COR-L47 (cell line): ENCODE results near the gene USB1.
A peak's percentile ranks its signal among the peaks of the same experiment; 100 is the strongest.

ENCODE experiments used
- DNase-seq: peaks from one replicate; lab custom pipeline; 2025; lab: John Stamatoyannopoulos, UW

Gene USB1

DNA sequence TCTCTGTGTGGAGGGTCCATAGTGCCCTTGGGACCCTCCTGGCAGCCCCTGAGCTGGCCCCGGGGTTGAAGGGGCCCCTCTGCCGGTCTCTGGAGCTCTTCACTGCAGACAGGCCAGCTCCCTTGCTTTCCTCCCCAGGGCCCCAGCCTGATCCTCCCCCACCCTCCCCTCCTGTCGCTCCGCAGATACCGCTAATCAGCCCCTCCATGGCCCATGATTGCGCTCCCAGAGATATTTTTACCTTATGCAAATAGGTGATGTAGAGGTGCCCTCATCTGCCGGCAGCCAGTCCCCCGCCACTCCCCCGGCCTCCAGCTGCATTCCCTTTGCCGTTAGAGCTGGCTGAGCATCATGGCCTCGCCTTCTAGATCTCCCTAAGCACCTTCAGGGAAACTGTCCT lies 33.6 kb downstream of the USB1 start:
- no peak for DNase-seq

- peak; percentile 28 for DNase-seq
These were observed 34.4 kb downstream of the USB1 start for GRCh38 chr16:58035356-58036170.

GRCh38 chr16:58036943-58037342 lies 35.7 kb downstream of the USB1 start:
- no peak for DNase-seq

- no peak for DNase-seq
These were observed 36.3 kb downstream of the USB1 start for GRCh38 chr16:58037365-58038057.

DNA sequence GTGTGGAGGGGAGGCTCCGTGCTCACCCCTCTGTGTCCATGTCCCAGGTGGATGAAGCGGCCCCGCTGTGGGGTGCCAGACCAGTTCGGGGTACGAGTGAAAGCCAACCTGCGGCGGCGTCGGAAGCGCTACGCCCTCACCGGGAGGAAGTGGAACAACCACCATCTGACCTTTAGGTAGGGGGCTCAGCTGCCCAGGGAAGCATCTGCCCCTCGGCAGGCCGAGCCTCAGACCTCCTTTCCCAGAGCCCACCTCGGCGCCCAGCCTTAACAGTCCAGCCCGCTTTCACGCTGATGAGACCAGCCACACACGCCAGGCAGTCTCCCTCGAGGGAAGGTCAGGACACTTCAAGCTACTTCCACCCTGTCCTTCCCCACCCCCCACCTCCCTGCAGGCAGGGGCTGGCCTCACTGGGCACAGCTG lies 37.0 kb downstream of the USB1 start:
- no peak for DNase-seq

GRCh38 chr16:58039829-58040495 lies 38.8 kb downstream of the USB1 start:
- DNase-seq = no peak

DNA sequence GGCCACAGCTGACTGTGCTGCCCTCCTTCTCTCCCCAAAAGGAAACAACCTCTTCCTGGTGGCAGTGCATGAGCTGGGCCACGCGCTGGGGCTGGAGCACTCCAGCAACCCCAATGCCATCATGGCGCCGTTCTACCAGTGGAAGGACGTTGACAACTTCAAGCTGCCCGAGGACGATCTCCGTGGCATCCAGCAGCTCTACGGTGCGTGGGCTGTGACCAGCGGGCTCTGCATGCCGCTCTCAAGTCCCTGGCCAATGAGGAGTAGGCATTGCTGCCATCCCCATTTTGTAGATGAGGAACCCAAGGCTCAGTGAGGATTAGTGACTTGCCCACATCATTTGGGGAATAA lies 39.3 kb downstream of the USB1 start:
- no peak for DNase-seq

- no peak for DNase-seq
These were observed 39.9 kb downstream of the USB1 start for GRCh38 chr16:58040945-58041627.

- no peak for DNase-seq
These were observed 40.4 kb downstream of the USB1 start for GRCh38 chr16:58041628-58041955.

DNA sequence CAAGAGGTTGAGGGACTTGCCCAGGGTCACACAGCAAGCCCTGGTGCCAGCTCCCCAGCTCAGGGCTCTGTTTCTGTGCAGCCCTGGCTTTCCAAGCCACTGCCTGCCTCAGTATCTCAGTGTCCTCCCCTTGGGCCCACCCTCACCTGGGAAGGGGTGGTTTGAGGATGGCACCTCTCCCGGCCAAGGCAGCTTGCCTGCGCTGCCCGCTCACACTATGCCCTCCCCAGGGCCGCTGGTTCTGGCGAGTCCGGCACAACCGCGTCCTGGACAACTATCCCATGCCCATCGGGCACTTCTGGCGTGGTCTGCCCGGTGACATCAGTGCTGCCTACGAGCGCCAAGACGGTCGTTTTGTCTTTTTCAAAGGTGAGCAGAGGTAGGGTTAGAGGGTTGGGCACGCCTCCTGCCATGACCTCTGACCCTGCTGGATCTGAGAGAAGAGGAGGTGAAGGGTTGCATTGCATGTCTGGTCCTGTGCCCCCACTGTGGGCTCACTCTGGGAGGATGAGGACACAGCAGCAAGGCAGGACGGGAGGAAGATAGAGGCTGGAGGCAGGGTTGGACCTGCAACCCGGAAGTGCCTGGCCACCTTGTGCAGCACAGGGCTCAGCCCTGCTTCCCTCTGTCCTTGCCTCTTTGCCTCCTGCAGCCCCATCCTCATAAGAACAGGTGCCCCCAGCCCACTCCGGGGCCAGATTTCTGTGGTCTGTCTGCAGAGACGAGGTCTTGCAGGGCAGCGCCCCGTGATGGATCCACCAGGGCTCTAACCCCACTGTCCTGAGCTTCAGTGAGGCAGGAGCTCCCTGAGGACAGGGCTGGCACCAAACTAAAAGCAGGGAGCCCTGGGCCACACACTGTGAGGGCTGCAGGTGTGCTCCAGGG lies 41.0 kb downstream of the USB1 start:
- DNase-seq = no peak

GRCh38 chr16:58042886-58043515 lies 41.8 kb downstream of the USB1 start:
- DNase-seq = no peak

DNA sequence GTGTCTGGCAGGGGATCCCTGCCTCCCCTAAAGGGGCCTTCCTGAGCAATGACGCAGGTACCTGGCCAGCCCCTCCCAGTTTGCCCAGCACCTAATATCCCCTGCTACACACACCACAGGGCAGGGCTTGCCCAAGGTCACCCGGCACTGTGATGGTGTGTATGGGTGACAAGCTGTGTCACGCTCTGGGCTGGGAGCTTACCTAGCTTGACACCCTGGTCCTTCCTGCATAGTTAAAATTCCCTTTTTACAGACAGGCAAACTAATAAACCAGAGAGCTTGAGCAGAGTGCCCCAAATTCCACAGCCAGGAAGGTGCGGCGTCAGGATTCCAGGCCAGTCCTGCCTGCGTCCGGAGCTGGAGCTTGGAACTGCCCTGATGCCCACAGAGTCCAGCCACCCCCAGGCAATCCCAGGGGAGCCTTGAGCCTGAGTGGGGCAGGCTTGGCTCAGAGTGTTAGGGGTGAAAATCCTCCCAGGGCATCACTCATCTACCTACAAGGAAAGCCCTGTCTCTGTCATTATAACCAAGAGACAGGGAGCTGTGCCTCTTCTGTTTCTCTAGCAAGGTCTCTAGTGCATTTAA lies 42.5 kb downstream of the USB1 start:
- DNase-seq = no peak

DNA sequence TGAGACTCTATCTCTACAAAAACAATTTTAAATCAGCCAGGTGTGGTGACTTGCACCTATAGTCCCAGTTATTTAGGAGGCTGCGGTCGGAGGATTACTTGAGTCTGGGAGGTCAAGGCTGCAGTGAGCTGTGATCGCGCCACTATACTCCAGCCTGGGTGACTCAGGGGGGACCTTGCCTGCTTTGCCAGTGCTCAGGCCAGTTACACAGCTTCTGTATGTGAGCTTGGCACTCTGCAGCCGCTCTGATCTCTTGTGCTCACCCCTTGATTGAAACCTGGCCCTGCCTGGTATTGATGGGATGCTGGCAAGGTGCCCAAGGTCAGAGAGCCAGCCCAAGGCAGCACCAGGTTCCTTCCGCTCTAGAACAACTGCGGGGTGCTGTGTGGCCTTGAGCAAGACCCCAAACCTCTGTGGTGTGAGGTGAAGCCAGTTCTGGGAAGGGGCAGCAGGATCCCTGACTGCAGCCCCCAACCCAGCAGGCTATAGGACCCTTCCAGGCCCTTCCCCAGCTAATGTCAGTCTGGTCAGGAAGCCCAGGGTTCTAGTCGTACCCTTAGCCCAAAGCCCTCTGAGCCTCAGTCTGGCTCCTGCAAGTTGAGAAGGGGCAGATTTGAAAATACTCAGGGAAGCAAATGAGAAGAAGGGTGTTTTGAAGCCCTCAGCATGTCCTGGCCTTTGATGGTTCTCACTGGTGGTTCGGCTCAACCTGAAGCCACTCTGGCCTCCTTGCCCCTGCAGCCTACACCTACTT lies 43.2 kb downstream of the USB1 start:
- DNase-seq = no peak

DNA sequence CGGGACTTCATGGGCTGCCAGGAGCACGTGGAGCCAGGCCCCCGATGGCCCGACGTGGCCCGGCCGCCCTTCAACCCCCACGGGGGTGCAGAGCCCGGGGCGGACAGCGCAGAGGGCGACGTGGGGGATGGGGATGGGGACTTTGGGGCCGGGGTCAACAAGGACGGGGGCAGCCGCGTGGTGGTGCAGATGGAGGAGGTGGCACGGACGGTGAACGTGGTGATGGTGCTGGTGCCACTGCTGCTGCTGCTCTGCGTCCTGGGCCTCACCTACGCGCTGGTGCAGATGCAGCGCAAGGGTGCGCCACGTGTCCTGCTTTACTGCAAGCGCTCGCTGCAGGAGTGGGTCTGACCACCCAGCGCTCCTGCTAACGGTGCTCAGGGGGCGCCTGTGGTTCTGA lies 43.9 kb downstream of the USB1 start:
- DNase-seq = no peak

DNA sequence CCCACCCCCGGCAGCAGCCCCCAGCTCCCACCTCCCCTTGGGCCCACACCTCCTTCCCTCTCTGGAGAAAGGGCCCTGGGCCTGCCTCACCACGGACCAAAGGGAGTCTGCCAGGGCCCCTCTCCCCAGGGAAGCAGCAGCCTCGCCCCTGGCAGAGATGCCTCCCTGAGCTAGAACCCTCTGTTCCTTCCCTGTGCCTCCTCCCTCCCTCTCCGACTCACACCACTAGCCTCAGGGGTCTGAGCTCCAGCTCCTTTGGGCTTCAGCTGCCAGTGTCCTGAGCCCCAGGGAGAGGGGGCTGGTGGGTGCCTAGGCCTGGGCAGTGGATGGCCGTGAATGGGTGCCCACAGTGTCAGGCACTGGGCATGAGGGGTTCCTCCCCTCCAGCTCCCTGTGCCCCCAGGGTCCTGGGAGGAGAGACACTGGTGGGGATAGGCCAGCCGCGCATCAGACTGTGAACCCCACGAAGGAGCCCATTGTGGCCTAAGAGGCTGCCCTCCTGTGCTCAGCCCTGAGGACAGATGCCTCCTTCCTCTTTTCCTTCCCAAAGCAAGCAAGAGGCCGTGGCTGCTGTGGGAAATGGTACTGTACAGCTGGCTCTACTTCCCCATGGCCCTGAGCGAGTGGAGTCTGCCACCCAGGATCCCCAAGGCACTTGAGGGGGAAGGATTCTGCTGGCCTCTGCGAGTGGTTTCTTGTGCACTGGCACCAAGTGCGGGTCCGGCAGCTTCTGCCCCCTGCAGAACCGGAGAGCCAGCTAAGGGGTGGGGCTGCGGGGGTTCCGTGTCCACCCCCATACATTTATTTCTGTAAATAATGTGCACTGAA lies 45.1 kb downstream of the USB1 start:
- DNase-seq = no peak

DNA sequence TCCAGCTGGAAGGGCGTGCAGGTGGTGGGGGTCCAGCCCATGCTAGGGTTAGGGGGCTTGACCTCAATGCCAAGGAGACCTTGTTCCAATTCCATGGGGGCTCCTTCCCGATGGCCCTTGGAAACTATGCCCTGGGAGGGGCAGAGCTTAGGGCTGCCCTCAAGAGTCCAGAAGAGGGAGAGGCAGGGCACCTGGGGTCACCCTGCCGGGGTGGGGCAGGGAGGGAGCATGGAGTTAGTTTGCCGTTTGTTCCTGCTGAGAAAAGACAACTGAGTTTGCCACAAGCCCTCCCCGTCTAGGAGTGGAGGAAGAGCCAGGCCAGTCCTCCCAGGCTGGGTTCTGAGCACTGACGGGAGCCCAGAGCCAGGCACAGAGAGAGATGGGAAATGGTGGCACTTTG lies 45.7 kb downstream of the USB1 start:
- DNase-seq = no peak

- no peak for DNase-seq
These were observed 46.5 kb downstream of the USB1 start for GRCh38 chr16:58047557-58048348.

GRCh38 chr16:58048494-58049231 lies 47.5 kb downstream of the USB1 start:
- no peak for DNase-seq
